Lower leg skin (tissue), 3 donors: ENCODE data around the gene ZMYND12.
"Not testable (repeated sequence)": the region's sequence is repeated elsewhere in the genome, so short reads cannot be mapped to it uniquely, and the experiment has no call there.

Source experiments
- CTCF ChIP-seq, 3 donors: fragments of 450-650 bp; IDR thresholded peaks; one replicate each; pipeline ENCODE4 v1.5.1; 2016; ENCODE audit warnings: antibody characterized with exemption in 3 of 3, mild to moderate bottlenecking in 3 of 3, moderate library complexity in 2 of 3
- POLR2A ChIP-seq, 2 donors: fragments of 450-650 bp; IDR thresholded peaks; one replicate each; pipeline ENCODE4 v1.6.1; 2016 to 2017; ENCODE audit warnings: antibody characterized with exemption in 2 of 2, mild to moderate bottlenecking in 1 of 2, moderate library complexity in 1 of 2

DNA sequence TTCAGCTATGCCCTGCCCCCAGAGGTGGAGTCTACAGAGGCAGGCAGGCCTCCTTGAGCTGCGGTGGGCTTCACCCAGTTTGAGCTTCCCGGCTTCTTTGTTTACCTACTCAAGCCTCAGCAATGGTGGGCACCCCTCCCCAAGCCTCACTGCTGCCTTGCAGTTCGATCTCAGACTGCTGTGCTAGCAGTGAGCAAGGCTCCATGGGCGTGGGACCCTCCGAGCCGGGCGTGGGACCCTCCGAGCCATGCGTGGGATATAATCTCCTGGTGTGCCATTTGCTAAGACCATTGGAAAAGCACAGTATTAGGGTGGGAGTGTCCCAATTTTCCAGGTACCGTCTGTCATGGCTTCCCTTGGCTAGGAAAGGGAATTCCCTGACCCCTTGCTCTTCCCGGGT is 46.2 kb upstream of the ZMYND12 start:
- not testable (repeated sequence) for TF ChIP-seq CTCF, POLR2A (IDR thresholded peaks at IDR 0.05)
